GM18520 (cell line): ENCODE data around the gene AMBP.

ENCODE experiments used
- ATAC-seq: cut with Tn5 transposase; IDR thresholded peaks from one replicate; pipeline ENCODE4 v1.9.1; 2021; ENCODE audit not compliant: unreplicated experiment

The AMBP gene

DNA sequence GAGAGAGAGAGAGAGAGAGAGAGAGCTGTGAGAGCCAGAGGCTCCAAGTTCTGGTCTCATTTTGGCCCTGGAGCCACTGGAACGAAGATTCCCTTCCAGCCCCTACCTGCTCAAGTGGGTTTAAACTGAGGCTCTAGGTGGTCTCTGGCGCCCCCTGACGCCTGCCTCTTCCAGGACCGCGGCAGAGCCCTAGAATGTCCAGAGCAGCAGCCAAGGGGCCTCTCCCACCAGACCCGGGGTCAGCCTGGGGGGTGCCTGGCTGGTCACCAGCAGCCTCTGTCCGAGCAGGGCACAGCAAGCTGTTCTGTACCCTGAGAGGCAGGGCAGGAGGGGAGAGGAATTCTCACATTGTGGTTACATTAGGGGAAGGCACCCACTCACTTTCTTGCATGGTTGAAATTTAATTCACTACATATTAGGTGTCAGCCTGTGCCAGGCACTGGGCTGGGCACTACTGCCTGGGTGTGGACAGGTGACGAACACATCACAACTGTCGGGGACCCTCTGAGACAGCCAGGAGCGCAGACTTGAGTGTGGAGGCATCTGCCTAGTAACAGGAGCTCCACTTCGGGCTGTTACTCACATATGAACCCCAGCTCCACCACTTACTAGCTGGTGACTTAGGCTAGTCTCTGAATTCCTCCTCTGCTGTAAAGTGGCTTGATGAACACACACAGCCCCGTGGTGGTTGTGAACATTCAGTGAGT lies 44.5 kb downstream of the AMBP start:
- no peak for ATAC-seq

- no peak for ATAC-seq
Observed at GRCh38 chr9:114031948-114032840, 45.9 kb downstream of the AMBP start.

GRCh38 chr9:114031037-114031630 lies 47.0 kb downstream of the AMBP start:
- ATAC-seq: no peak

DNA sequence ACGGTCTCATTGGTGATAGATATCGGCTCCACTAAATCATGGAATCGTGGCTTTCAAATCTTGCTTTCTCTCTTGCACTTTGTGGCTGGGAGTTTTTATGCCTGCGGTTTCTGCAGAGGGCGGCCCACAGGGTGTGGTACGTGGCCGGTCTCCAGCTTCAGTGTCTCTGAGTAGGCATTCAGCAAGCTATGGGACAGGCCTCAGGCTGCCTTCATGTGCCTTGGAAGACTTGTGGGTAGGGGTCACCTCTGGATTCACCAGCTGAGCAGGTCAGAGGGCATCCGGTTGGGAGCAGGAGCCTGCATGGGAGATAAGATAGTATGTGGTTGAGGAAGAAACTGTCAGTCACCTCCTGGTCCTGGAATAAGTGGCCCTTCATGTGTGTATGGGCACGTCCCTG lies 47.7 kb downstream of the AMBP start:
- no peak for ATAC-seq

DNA sequence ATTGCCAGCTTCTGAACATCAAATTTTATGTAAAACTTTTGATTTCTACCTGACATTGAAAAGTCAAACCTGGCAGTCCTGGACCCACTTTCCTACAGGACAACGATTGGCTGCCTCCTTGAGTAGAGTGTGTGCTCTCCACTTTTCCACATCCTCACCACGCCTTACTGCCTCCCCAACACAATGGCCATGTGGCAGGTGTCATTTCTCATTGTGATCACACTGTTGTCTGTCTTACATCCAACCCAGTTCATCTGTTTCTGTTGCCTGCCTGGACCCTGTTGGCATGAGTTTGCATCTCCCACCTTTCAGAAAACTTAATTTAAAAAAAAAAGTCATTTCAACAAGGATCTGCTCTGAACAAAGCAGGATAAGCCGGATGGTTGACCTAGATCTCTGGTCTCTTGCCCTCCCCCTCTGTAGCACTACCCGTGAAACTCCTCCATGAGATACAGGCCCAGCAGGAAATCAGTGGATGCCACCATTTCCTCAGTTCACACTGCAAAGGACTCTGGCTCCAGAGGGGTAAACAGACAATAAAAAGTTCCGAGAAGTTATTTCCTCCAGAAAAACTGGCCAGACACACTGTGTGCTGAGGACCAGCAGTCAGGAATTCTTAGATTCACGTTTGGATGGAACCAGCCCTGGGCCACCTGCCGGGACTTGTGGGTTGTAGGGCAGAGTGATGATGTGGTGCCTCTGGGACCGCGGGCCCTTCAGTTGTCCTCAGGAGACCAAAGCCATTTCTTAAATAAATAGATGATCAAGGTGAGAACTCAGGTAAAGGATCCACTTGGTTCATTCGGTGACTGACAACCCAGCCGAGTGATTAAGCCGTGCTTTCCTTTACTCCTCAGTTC lies 48.6 kb downstream of the AMBP start:
- ATAC-seq: no peak

DNA sequence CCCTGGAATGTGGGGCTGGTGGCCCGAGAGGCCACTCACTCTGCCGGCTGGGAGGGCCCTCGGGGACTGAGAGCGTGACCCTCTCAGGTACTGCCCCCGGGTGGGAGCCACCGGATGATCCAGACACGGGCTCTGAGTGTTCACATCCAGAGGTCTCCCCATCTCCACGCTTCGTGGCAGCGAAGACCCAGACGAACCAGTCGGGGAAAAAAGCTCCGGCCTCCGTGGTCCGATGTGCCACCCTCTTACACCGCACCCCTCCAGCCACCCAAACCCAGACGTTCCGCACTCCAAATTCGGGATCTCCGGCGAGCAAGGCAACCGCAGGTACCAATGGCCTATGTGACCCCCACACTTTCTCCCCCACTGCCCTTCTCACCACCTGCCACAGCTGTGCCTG lies 49.5 kb downstream of the AMBP start:
- ATAC-seq: no peak

DNA sequence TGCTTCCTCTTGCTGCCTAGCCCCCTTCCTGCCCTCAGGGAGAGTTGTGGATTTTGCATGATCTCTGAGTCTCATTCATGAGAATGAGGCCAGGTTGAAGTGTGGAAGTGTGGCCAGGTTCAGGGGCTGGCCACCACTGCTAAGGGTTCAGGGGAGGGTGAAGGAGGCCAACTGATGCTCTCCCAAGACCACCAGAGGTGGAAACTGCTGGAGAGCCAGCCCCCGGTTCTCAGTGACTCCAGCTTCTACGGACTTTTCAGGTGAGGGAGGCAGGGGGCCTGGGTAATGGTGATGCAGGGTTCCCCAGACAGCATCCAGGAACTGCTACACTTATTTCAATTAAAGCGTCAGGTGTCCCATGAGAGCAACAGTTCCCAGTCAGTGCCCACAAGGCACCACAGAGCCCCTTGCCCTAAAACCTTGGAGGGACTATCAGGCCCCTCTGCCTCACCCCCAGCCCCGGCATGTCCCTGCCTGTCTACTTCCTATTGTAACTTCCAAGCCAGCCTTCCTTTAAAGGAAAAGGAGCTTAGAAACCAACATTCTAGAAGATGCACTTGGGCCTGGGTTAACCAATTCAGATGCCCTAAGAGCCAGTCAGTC lies 50.1 kb downstream of the AMBP start:
- ATAC-seq: no peak

DNA sequence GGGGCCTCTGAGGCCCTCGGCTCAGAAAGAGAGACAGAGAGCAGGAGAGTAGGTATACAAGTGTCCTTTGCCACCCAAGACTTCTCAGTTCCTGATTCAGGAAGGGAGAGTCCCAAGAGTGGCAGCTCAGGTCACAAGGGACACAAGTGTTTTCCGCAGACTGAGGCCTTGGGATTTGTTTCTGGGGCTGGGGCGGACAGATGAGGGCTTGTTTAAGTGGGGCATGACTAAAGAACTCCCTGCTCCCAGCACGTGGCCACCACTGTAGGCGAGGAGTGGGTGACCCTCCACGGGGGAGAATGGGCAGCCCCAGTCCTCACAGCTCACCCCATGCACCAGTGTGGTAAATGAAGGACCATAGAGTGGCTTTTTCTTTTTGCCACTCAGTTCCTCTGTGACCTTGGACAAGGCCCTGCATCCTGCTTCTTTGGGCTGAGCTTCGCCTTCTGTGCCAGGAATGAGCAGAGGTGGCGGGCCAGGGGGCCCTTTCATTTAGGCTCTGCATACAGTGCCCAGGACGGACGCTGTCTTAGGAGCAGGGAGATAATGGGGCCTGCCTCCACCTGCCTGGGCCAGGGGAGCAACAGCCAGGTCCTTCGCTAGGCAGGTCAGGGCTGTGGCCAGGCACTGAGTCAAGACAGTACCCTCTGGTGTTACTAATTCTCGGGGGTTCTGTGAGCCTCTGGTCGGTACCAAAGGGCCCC lies 50.8 kb downstream of the AMBP start:
- no peak for ATAC-seq

DNA sequence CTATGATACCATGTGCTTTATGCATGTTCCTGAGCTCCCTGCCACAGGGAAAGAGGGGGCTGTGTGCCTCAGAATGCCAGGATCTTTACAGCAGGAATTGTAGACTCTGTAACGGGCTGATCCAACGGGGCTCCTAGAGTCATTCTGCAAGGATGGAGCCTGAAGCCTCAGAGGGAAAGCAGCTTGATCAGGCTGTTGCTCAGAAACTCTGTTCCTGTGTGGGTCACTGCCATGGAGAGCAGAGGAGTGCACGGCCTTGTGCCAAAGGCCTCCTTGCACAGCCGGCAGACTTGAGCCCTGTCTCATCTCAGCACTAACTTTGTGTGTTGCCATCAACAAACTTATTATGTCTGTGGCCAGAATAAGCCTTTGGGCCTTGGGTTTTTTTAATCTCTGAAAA lies 51.8 kb downstream of the AMBP start:
- no peak for ATAC-seq

GRCh38 chr9:114025760-114026159 lies 52.3 kb downstream of the AMBP start:
- ATAC-seq: no peak

DNA sequence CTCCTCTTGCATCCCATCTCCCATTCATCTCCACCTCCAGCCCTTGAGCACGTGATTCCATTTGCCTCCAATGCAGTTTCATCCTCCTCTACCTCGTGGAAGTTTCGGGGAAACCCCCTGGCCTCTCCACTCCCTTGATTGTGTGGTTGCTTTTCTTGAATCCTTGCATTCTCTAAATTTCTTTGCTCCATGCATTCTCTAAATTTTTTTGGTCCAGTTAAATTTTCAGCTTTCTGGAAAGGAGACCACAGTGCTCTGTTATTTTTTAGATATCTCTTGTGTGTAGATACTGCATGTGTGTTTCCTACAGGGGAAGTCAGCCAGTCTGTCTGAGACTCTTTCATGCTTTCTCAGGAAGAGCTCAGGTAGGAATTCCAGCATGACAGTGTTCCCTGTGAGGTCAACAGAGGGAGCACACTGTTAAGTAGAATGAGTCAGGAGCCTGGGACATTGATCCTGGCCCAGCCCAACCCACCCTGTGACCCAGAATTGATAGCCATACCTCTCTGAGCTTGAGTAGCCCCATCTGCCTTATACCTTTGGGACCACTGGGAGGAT lies 52.8 kb downstream of the AMBP start:
- no peak for ATAC-seq

- no peak for ATAC-seq
Observed at GRCh38 chr9:114023961-114024360, 54.1 kb downstream of the AMBP start.

DNA sequence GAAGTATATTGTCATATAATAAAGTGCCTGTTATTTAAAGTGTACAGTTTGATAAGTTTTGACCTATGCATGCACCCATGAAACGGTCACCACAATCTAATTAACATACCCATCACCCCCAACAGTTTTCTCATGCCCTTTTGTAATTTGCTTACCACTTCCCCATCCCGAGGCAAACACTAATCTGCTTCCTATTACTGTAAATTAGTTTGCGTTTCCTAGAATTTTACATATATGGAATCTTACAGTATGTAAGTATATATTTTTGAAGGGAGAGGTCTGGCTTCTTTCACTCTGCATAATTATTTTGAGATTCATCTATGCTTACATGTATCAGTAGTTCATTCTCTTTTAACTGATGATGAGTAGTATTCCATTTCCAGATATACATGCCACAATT lies 56.5 kb downstream of the AMBP start:
- ATAC-seq: no peak

DNA sequence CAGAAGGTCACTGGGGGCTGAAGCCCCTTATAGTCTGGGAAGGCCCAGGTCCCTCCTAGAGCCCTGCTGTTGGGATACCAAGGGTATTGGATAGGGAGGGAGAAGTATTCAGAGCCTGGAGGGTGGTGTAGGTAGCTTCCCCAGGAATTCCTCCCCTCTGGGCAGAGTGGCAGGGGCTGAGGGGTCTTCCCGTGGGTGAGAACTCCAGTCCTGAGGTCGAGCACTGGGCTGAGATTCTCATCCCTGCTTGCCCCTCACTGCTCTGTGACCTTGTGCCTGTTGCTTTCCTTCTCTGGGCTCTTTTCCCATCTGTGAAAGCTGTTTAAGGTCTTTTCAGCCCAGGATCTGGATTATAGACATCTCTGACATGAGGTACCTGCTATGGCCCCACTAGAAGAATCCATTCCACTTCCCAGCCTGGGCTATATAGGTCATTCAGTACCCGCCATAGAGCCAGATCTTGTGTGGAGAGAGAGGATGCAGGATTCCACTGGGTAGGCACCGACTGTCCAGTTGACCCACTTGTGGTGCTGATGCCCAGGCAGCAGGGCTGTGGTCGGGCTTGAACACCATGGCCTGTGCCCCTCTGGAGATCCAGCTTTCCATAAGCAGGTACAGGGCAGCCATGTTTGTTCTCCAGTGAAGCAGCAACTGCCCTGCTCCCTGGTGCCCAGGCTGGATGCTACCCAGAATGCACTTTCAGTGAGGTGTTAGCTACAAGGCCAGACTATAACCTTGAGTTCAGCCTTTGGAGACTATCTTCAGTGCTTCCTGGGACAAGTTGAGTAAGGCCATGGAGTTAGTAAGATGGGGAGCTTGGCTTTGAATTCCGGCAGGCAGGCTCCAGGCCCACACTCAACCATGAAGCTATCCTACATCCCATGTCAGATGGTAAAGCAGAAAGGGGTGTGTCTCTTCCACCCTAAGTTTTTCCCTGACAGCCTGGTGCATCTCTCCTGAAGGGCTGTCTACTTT lies 60.1 kb downstream of the AMBP start:
- no peak for ATAC-seq

GRCh38 chr9:114016629-114017423 lies 61.3 kb downstream of the AMBP start:
- no peak for ATAC-seq

- no peak for ATAC-seq
Observed at GRCh38 chr9:114016101-114016500, 62.0 kb downstream of the AMBP start.

DNA sequence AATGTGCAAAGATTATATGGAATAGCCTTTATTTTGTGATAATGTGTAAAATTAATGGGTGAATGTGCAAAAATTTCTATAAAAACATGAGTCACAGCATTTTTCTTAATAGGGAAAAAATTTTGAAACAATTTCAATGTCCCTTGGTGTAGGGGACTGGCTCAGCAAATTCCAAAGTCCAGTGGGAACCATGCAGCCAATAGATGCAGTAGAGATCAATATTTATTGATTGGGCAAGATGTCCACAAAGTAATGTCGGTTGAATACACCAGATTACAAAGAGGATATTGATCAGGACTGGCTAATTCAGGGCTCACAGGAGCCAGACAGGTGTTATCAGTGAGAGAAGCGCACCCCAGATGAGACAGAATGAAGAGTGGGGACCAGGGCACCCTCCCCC lies 62.5 kb downstream of the AMBP start:
- no peak for ATAC-seq

DNA sequence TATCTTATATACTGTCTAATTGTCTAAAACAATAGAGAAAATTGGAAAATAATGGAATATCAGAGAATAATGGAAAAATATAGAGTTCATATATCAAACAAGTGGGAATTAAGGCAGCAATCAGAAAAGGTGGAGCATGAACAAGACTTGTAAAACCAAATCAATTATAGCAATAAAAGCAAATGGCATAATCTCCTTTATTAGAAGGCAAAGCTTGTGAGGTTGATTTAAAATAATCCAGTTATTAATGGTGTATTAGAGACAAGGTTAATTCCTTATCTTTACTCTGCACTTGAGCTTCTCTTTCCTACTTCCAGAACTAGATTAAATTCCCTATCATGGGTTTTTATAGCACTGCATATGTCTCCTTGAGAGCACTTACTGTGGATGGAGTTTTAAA lies 64.1 kb downstream of the AMBP start:
- no peak for ATAC-seq
